Measurements from ENCODE around the gene RPL10A.

Gene RPL10A

GRCh38 chr6:35443341-35444030 is 24.7 kb upstream of the RPL10A start:
- no peak for DNase-seq (ENCODE audit: low spot score)
- TF ChIP-seq, protein P1, sequence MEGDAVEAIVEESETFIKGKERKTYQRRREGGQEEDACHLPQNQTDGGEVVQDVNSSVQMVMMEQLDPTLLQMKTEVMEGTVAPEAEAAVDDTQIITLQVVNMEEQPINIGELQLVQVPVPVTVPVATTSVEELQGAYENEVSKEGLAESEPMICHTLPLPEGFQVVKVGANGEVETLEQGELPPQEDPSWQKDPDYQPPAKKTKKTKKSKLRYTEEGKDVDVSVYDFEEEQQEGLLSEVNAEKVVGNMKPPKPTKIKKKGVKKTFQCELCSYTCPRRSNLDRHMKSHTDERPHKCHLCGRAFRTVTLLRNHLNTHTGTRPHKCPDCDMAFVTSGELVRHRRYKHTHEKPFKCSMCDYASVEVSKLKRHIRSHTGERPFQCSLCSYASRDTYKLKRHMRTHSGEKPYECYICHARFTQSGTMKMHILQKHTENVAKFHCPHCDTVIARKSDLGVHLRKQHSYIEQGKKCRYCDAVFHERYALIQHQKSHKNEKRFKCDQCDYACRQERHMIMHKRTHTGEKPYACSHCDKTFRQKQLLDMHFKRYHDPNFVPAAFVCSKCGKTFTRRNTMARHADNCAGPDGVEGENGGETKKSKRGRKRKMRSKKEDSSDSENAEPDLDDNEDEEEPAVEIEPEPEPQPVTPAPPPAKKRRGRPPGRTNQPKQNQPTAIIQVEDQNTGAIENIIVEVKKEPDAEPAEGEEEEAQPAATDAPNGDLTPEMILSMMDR (IDR thresholded peaks at IDR 0.05; ENCODE audit: borderline replicate concordance, control extremely low read depth, extremely low read depth, insufficient read depth, missing control alignments), result no peak
- in situ Hi-C loops (cut with MboI; ENCODE audit: low sequenced_read_pairs, unreplicated experiment), result no loop called here

DNA sequence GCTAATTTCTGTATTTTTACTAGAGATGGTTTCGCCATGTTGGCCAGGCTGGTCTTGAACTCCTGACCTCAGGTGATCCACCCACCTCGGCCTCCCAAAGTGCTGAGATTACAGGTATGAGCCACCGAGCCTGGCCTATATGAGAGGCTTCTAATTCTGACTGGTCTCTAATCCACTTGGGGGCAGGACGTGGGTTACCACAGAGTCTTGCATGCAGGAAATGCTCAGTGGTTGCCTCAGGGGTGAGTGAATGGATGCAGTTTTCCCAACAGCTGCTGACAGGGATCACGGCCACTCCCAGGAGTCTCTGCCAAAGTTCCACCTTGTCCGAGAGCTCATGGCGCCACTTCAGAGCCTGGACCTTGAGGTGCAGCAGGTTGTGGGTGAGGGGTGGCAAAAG is 22.5 kb upstream of the RPL10A start:
- DNase-seq (ENCODE audit: low spot score), result no peak
- TF ChIP-seq, protein P1 (IDR thresholded peaks at IDR 0.05; ENCODE audit: borderline replicate concordance, control extremely low read depth, extremely low read depth, insufficient read depth, missing control alignments), result no peak
- in situ Hi-C loops (cut with MboI; ENCODE audit: low sequenced_read_pairs, unreplicated experiment), result no loop called here

DNA sequence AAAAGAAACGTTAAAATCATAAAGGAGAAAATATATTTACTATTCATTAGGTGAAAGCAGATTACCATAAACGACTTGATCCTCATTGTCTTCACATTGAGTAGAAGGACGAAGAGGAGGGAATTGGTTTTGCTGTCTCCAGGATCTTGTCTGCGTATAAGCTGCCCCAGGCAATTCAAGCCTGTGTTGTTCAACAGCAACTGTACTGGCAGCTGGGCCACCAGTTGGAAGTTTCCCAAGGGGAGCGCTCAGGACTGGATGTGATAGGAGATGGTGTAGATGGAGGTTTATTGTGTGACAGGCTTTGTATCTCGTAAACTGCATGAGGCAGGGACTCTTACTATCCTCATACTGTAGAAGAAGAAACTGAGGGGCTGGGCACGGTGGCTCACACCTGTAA is 20.0 kb upstream of the RPL10A start:
- DNase-seq (ENCODE audit: low spot score), result no peak
- in situ Hi-C loops (cut with MboI; ENCODE audit: low sequenced_read_pairs, unreplicated experiment), result no loop called here
- TF ChIP-seq, protein P1 (IDR thresholded peaks at IDR 0.05; ENCODE audit: borderline replicate concordance, control extremely low read depth, extremely low read depth, insufficient read depth, missing control alignments), result no peak

DNA sequence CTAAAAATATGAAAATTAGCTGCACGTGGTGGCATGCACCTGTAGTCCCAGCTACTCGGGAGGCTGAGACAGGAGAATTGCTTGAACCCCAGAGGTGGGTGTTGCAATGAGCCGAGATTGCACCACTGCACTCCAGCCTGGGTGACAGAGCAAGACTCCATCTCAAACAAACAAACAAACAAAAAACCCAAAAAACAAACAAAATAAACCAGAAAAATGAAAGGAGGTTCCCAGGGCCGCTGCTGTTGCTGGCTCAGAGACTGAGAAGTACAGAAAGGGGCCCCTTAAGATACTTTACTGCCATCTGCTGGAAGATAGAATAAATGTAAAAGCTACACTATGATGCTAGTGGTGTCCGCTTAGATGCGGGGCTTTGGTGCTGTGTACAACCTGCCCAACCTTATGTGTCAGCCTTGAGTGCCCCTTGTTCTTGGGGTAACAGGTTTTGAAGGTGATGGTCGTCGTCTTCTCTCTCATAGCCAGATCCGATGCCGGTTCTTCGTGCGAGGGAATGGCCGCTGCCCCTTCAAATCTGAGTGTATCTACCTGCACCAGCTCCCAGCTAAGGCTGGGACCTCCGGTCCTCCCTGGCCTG is 18.8 kb upstream of the RPL10A start:
- in situ Hi-C loops (cut with MboI; ENCODE audit: low sequenced_read_pairs, unreplicated experiment), result no loop called here
- TF ChIP-seq, protein P1 (IDR thresholded peaks at IDR 0.05; ENCODE audit: borderline replicate concordance, control extremely low read depth, extremely low read depth, insufficient read depth, missing control alignments), result peak; percentile 55
- peak; percentile 87 for DNase-seq (ENCODE audit: low spot score)

DNA sequence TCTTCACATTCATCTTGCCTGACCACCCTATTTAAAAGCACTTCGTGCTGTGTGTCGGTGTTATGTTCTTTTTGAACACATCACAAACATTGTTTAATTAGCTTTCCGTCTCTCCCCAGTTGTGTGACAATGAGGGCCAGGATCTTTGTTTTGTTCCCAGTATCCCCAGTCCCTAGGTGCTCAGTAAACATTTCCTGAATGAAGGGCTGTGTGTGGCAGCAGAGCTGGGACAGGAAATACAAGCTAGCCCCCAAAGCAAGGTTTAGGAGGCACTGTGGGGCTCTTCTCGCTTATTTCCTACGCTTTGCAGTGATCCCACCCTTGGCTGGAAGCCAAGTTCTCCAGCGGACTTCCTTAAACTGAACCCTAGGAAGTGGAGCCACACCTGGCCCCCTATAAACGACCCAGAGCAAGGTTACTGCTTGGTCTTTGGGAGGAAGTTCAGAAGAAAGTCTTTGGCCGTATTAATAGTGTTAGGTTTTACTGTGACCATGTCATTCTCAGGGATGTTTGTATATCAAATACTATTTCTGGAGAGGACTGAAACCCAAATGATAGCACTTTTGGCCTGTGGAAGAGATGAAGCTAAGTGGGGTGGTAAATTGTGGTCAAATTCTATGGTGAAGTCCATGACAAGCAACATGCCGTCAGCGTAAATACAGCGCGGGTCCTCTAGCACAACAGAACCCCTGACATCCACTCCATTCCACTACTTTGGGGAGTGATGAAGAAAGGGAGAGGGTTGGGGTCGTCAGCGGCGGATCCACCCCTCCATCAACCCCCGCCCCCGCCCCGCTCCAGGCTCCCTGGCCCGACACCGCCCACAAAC is 16.6 kb upstream of the RPL10A start:
- in situ Hi-C loops (cut with MboI; ENCODE audit: low sequenced_read_pairs, unreplicated experiment), result loop anchor here (5.0 kb wide), 1 partner anchor 109 kb away; the partner anchor contains the start of gene PPARD
- no peak for DNase-seq (ENCODE audit: low spot score)
- TF ChIP-seq, protein P1 (IDR thresholded peaks at IDR 0.05; ENCODE audit: borderline replicate concordance, control extremely low read depth, extremely low read depth, insufficient read depth, missing control alignments), result no peak
